Nephron progenitor cell (in vitro differentiated cells): ENCODE results near the gene GEMIN5.

Experiments
- DNase-seq: peaks from one replicate; pipeline ENCODE4 v3.0.0; 2021
- H3K27ac Mint-ChIP-seq: 2 replicates; pipeline ENCODE4 v1.8.0; 2021; ENCODE audit warnings: mild to moderate bottlenecking, moderate library complexity, mixed read lengths
- H3K27me3 Mint-ChIP-seq: 2 replicates; pipeline ENCODE4 v1.8.0; 2021; ENCODE audit warnings: mild to moderate bottlenecking, low read depth, mixed read lengths; ENCODE audit not compliant: poor library complexity
- H3K36me3 Mint-ChIP-seq: 2 replicates; pipeline ENCODE4 v1.8.0; 2021; ENCODE audit warnings: low read depth, mixed read lengths
- H3K4me1 Mint-ChIP-seq: 2 replicates; pipeline ENCODE4 v1.8.0; 2021; ENCODE audit warnings: mixed read lengths
- H3K4me3 Mint-ChIP-seq: 2 replicates; pipeline ENCODE4 v1.8.0; 2021; ENCODE audit warnings: mild to moderate bottlenecking, moderate library complexity, mixed read lengths
- H3K9me3 Mint-ChIP-seq: 2 replicates; pipeline ENCODE4 v1.8.0; 2021; ENCODE audit warnings: mild to moderate bottlenecking, moderate library complexity, mixed read lengths
- TF ChIP-seq, protein P1 (sequence below): fragments of 200-600 bp; sonication (generic); IDR thresholded peaks from 2 replicates; pipeline ENCODE4 v1.5.0; 2021; ENCODE audit warnings: antibody characterized with exemption

Gene GEMIN5

DNA sequence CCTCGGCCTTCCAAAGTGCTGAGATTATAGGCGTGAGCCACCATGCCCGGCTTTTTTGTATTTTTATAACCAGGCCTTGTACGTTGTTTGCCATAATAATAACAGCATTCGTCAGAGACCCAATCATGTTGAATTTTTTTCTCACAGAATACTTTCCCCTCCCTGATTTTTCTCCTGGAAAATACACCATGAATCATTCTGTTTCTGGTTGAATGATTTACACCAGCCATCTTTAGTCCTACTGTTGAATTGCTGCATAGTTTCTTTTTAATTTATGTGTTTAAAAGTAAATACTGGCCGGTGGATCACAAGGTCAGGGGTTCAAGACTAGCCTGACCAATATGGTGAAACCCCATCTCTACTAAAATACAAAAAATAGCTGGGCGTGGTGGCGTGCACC lies 76.1 kb downstream of the GEMIN5 start:
- no peaks in the 10 kb centered on the region for H3K27me3 Mint-ChIP-seq
- peak overlapping the region; percentile 80 for H3K27ac Mint-ChIP-seq
- H3K4me3 Mint-ChIP-seq: peak overlapping the region; percentile 52
- no peaks in the 10 kb centered on the region for H3K9me3 Mint-ChIP-seq
- no peak for DNase-seq
- H3K36me3 Mint-ChIP-seq: peaks cover 50% of the 10 kb centered on the region
- TF ChIP-seq, protein P1, sequence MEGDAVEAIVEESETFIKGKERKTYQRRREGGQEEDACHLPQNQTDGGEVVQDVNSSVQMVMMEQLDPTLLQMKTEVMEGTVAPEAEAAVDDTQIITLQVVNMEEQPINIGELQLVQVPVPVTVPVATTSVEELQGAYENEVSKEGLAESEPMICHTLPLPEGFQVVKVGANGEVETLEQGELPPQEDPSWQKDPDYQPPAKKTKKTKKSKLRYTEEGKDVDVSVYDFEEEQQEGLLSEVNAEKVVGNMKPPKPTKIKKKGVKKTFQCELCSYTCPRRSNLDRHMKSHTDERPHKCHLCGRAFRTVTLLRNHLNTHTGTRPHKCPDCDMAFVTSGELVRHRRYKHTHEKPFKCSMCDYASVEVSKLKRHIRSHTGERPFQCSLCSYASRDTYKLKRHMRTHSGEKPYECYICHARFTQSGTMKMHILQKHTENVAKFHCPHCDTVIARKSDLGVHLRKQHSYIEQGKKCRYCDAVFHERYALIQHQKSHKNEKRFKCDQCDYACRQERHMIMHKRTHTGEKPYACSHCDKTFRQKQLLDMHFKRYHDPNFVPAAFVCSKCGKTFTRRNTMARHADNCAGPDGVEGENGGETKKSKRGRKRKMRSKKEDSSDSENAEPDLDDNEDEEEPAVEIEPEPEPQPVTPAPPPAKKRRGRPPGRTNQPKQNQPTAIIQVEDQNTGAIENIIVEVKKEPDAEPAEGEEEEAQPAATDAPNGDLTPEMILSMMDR: no peak
- peaks cover 43% of the 10 kb centered on the region for H3K4me1 Mint-ChIP-seq

DNA sequence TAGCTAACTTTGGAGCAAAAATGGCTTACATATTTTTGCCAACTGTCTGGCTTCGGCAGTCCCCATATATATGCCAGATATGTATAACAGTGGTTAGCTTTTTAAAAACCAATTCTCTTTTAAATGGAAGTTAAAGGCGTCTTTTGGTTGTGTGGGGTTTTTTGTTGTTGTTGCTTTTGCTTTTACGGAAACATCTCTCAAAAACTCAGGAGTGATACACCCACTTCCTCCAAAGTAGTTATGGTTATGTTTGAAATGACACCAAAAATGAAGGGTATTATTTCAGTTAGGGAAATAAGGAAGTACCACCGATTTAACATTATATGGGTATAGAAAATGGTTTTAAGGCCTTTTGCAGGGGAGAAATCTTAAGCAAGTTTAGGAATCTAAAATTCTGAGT lies 77.2 kb downstream of the GEMIN5 start:
- Mint-ChIP-seq H3K4me3 (peak overlapping the region; percentile 96), H3K27me3 (no peaks in the 10 kb centered on the region), H3K4me1 (peaks cover 52% of the 10 kb centered on the region), H3K36me3 (peaks cover 41% of the 10 kb centered on the region), H3K27ac (no peak overlapping the region), H3K9me3 (no peaks in the 10 kb centered on the region)
- no peak for DNase-seq
- TF ChIP-seq, protein P1: no peak

GRCh38 chr5:154860123-154860522 lies 77.9 kb downstream of the GEMIN5 start:
- H3K9me3 Mint-ChIP-seq: no peaks in the 10 kb centered on the region
- no peaks in the 10 kb centered on the region for H3K27me3 Mint-ChIP-seq

GRCh38 chr5:154858972-154859871 lies 78.8 kb downstream of the GEMIN5 start:
- DNase-seq: no peak
- Mint-ChIP-seq H3K4me3 (peak overlapping the region; percentile 96), H3K4me1 (peaks cover 59% of the 10 kb centered on the region), H3K36me3 (peaks cover 28% of the 10 kb centered on the region), H3K27me3 (no peaks in the 10 kb centered on the region), H3K9me3 (no peaks in the 10 kb centered on the region), H3K27ac (peak overlapping the region; percentile 100)
- TF ChIP-seq, protein P1: no peak

More at GRCh38 chr5:154860123-154860522, 77.9 kb downstream of the GEMIN5 start:
- no peak for DNase-seq
- Mint-ChIP-seq H3K27ac (peak overlapping the region; percentile 100), H3K4me1 (peaks cover 58% of the 10 kb centered on the region), H3K4me3 (peak overlapping the region; percentile 96), H3K36me3 (peaks cover 35% of the 10 kb centered on the region)
- TF ChIP-seq, protein P1: no peak

GRCh38 chr5:154858297-154858971 lies 79.6 kb downstream of the GEMIN5 start, which contains the start of gene CNOT8:
Gene CNOT8 (plus strand): TSS chr5:154858627. CDS start chr5:154863279, 4,652 bp downstream.
- peak; percentile 97 for DNase-seq
- Mint-ChIP-seq H3K36me3 (peaks cover 20% of the 10 kb centered on the region), H3K9me3 (no peaks in the 10 kb centered on the region), H3K4me3 (peak within 1 kb of the TSS; percentile 96), H3K27ac (peak within 1 kb of the TSS; percentile 100), H3K4me1 (peaks cover 67% of the 10 kb centered on the region), H3K27me3 (no peaks in the 10 kb centered on the region)
- TF ChIP-seq, protein P1: no peak
